GM21723 (cell line): Measurements from ENCODE around the gene MCL1.
"Not testable (repeated sequence)": the region's sequence is repeated elsewhere in the genome, so short reads cannot be mapped to it uniquely, and the experiment has no call there.

Experiments
- ATAC-seq: cut with Tn5 transposase; IDR thresholded peaks from one replicate; pipeline ENCODE4 v1.9.1; 2021; ENCODE audit warnings: mild to moderate bottlenecking, moderate library complexity; ENCODE audit not compliant: unreplicated experiment

The MCL1 gene

DNA sequence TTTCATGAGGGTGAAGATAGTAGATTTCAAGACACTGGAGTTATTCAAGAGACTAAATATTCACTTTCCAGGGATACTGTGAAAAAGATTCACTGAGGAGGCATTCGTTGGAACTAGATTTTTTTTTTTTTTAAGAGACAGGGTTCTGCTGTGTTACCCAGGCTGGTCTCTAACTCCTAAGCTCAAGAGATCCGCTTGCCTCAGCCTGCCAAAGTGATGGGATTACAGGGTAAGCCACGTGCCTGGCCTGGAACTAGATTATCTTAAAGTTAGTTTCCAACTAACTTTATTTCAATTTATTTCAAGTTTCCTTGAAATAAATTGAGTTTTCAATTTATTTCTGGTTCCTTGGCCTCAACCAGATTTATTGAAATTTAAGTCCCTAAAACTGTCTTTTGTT lies 24.3 kb upstream of the MCL1 start:
- no peak for ATAC-seq

DNA sequence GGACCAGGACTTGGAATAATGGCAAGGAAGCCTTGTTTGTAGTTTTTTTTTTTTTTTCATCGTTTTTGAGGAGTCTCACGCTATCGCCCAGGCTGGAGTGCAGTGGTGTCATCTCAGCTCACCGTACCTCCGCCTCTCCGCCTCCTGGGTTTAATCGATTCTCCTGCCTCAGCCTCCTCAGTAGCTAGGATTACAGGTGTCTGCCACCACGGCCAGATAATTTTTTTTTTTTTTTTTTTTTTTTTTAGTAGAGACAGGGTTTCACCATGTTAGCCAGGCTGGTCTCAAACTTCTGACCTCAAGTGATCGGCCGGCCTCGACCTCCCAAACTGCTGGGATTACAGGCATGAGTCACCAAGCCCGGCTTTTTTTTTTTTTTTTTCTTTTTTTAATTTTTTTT lies 23.0 kb upstream of the MCL1 start:
- not testable (repeated sequence) for ATAC-seq

GRCh38 chr1:150601540-150601939 lies 22.1 kb upstream of the MCL1 start:
- no peak for ATAC-seq

DNA sequence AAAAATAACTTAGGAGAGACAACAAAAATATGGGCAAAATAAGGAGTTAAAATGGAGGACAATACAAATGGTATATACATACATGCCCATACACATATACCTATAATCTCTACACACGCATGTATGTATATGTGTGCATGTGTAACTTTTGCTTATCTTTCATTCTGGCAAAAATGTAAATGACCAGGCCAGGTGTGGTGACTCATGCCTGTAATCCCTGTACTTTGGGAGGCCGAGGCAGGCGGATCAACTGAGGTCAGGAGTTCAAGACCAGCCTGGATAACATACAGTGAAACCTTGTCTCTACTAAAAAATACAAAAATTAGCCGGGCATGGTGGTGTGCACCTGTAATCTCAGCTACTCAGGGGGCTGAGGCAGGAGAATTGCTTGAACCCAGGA lies 18.9 kb upstream of the MCL1 start:
- not testable (repeated sequence) for ATAC-seq

DNA sequence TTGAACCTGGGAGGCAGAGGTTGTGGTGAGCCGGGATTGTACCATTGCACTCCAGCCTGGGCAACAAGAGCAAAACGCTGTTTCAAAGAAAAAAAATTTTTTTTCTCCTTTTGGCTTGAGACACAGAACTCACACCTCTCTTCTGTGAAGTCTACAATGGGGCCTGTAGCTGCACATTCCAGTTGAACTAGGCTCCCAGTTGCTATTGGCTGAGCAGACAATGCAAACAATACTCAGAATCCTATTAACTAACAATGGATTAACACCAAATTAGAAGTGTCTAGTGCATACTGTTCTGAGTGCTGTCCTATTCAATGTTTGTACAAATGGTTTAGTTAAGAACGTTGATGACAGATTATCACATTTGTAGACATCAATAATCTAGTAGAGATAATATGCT lies 17.6 kb upstream of the MCL1 start:
- no peak for ATAC-seq

- no peak for ATAC-seq
Observed at GRCh38 chr1:150596095-150596892, 16.9 kb upstream of the MCL1 start.

DNA sequence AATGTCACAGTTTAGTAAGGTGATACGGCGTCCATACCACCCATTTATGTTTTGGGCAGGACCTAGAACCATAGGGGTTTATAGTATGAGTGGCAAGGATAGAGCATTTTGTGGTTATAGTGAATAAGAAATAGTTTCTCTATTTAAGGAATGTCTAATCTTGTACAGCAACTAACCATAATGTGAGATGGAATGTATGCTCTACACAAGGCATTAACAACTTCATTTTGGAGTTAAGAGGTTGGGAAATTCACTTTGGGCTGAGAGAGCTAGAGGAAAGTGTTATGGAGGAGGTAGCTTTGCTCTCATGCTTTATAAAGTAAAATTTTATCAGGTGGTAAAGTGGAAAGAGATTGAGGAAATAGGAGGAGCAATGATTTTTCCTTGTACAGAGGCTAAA lies 3.0 kb upstream of the MCL1 start:
- ATAC-seq: no peak

- not testable (repeated sequence) for ATAC-seq
Observed at GRCh38 chr1:150581962-150582361, 2.6 kb upstream of the MCL1 start.

DNA sequence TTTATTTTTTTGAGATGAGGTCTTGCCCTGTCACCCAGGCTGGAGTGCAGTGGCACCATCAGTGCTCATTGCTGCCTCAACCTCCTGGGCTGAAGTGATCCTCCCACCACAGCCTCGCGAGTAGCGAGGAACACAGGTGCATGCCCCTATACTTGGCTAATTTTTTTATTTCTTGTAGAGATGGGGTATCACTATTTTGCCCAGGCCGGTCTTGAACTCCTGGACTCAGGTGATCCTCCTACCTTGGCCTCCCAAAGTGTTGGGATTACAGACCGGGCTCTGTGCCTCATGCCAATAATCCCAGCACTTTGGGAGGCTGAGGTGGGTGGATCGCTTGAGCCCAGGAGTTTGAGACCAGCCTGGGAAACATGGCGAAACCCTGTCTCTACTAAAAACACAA lies 2.0 kb upstream of the MCL1 start:
- ATAC-seq: not testable (repeated sequence)

DNA sequence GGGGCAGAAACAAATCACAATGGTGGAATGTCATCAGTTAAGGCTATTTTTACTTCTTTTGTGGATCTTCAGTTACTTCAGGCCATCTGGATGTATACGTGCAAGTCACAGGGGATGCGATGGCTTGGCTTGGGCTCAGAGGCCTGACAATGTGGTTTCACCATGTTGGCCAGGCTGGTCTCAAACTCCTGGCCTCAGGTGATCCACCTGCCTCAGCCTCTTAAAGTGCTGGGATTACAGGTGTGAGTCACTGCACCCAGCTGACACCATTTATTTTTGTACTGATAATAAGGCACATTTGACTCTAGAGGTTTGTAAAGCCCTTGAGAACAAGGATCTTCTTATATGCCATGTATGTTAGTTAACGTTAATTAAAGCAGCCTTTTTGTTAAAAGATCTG lies 1.6 kb upstream of the MCL1 start:
- not testable (repeated sequence) for ATAC-seq

GRCh38 chr1:150579945-150580642 lies 684 bp upstream of the MCL1 start:
- no peak for ATAC-seq

DNA sequence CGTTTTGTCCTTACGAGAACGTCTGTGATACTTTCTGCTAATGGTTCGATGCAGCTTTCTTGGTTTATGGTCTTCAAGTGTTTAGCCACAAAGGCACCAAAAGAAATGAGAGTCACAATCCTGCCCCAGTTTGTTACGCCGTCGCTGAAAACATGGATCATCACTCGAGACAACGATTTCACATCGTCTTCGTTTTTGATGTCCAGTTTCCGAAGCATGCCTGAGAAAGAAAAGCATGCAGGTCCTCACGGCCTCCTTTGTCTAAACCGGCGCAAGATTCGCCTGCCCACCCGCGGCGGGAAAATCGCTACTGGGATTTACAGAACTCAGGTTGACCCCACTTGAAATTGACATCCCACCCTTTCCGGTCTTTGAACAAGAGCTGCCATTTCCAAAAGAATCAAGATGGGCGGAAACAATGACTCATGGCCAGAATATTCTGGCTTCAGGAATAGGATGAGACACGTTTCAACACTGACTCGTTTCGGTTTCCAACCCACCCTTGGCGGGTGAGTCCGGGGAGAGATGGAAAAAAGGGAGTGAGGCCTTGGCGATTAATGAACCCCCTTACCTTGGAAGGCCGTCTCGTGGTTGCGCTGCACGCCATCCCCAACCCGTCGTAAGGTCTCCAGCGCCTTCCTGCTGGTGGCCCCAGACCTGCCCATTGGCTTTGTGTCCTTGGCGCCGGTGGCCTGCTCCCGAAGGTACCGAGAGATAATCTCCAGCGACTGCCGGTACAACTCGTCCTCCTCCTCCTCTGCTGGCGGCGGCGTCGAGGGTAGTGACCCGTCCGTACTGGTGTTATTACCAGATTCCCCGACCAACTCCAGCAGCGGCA lies 919 bp downstream of the MCL1 start:
- ATAC-seq: peak; percentile 8

DNA sequence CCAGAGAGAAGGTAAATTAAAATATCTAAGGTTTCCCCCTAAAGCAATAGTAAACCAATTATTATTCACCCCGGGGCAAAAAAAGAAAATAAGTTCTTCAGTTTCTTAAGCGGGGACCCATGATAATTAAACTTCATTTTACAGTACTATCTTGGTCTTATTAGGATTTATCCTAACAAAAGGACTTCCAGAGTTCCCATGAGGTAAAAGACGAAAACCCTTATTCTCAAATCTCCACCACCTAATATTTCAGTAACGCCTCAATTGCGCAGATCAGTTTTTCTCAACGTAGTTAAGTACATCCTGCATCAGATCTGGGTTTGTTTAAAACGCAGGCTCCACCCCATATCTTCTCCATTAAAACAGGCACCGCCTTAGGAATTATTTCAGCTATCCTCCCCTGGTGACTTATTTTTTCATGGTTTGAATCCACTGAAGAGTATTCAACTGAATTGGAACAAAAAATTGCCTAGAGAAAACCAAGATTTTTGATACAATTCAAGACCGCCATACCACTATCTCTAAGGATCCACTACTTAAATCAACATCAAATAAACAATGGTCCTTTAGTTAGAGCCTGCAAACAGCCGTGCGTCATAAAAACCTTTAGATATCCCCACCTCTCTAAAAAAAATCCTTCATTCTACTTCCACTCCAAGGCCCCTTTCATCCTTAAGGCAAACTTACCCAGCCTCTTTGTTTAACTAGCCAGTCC lies 1.7 kb downstream of the MCL1 start:
- ATAC-seq: no peak

DNA sequence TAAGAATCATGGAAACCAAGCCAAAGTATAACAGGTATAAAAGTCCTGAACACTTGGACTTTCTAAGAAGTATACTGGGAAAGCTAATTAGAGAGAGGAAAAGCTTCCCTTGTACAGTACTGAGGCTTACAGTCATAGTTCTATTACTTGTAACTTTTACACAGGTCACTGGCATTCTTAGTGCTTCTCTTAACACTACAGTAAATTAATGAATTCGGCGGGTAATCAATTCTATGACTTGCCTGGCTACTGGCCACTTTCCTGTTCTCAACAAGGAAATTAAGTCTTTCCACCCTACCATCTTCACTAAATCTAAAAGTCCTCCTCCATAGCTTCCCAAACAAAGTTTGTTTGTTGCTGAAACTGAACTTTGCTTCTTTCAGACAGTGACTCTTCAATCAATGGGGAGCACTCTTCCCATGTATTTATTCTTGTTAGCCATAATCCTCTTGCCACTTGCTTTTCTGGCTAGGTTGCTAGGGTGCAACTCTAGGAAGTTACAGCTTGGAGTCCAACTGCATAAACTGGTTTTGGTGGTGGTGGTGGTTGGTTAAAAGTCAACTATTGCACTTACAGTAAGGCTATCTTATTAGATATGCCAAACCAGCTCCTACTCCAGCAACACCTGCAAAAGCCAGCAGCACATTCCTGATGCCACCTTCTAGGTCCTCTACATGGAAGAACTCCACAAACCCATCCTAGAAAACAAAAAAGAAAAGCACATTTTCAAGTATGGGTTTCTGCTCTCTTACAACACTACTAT lies 2.4 kb downstream of the MCL1 start:
- no peak for ATAC-seq

- no peak for ATAC-seq
Observed at GRCh38 chr1:150576367-150576711, 3.1 kb downstream of the MCL1 start.

- ATAC-seq: no peak
Observed at GRCh38 chr1:150575518-150576366, 3.7 kb downstream of the MCL1 start.

DNA sequence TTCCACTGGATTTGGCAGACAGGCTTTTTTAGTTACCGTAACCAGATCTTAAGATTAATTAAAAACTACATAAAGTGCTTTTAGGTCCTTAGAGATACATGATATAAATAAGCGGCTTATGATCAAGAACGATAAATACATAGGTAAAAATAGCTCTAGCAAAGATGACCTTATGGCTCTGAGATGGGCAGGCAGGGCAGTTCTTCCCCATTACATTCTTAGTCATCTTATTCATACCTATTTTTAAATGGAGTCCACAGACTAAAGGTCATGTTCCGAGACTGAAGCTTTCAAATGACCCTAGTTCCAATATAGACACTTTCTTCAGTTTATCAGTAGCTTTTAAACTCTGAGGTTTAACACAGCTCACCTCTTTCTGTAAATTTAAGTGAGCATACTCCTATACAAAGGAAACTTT lies 4.3 kb downstream of the MCL1 start:
- no peak for ATAC-seq

DNA sequence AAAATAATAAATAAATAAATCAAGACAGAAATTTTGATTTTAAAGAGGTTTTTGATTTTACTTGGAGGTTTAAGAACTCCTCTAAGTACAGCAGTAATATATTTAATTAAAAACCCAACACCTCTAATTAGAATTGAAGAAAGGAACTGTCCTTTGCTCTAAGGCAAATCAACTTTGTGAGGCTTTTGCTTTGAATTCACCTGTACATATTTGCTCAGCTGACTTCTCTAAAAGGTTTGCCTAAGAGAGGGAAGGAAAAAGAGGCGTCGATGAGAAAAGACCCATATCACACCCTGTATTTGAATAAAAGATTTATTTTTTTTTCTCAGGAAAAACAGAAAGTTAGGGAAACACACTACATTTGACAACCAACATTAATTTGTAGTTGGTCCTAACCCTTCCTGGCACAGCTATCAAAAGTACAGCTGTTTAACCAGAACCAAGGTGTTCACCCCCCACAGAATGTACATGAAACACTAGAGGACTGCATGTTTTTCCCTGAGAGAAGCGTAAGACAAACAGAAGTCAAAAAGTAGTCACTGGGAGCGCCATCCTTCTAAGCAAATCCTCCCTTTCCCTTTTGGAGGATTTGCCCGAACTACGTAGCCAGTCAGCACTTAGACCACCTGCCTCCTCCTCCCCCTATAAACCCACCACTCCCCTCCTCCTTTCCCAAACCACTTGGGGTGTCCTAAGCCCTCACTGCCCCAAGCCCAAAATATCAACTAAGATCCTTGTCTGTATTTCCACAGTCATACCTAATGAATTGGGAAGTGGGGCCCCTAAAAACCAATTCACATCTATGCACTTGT lies 4.9 kb downstream of the MCL1 start:
- no peak for ATAC-seq
